Measurements from ENCODE around the gene COG8.

The COG8 gene

DNA sequence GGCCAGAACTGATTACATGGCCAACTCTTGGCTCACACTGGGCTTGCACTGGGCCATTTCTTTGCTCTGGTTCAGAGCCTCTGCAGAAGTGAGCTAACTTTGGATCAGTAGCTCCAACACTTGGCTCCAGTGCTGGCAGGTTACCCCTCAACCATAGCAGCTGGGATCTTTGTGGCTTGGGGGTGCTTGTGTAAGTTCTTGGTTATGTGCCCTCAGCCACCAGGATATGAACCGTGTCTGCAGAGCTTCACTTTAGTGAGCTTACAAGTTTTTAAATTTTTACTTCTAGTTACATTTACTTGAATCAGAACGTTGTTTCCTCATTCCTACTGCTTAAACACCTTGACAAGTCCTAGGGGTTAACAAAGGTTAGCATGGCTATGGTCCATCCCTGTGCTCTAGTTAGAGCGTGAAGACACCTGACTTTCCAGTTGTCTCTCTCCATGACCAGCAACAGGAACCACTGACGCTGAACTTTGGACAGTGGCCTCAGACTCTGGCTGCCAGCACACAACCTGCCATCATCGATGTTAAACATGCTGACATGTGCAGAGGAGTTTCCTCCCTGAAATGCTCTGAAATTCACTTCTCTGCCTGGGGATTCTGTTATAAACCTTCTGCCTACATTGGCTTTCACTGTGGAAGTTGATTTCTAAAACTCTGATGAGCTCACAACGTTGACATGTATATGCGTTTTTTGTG is 13.0 kb downstream of the COG8 start:
- TF ChIP-seq, protein P1, sequence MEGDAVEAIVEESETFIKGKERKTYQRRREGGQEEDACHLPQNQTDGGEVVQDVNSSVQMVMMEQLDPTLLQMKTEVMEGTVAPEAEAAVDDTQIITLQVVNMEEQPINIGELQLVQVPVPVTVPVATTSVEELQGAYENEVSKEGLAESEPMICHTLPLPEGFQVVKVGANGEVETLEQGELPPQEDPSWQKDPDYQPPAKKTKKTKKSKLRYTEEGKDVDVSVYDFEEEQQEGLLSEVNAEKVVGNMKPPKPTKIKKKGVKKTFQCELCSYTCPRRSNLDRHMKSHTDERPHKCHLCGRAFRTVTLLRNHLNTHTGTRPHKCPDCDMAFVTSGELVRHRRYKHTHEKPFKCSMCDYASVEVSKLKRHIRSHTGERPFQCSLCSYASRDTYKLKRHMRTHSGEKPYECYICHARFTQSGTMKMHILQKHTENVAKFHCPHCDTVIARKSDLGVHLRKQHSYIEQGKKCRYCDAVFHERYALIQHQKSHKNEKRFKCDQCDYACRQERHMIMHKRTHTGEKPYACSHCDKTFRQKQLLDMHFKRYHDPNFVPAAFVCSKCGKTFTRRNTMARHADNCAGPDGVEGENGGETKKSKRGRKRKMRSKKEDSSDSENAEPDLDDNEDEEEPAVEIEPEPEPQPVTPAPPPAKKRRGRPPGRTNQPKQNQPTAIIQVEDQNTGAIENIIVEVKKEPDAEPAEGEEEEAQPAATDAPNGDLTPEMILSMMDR (IDR thresholded peaks at IDR 0.05; ENCODE audit: low read depth, low read length, missing control alignments): no peak
- peak overlapping the region; percentile 86; the same call in 1 of the 2 replicates for H3K4me3 ChIP-seq (replicated peaks; ENCODE audit: low read depth, low read length)
- DNase-seq (ENCODE audit: extremely low read depth, low read depth): no peak

DNA sequence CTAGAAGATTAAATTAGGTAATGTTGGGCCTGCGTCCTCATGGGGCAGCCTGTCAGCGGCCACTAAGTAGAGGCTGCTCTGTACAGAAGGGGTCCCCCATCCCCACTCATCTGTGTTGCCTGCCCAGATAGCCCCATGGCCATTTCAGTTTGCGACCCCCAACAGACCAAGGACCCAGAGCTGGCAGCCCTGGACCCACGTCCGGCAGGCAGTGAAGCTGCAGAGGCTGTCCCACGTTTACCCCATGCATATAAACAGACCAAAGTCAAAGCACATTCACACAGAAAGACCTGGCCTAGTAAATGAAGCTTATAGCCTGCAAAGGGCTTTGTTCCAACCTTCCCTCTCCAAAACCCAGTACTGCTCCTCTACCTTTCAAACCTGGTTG is 13.6 kb downstream of the COG8 start:
- no peak overlapping the region for H3K4me3 ChIP-seq (replicated peaks; ENCODE audit: low read depth, low read length)
- TF ChIP-seq, protein P1 (IDR thresholded peaks at IDR 0.05; ENCODE audit: low read depth, low read length, missing control alignments): no peak
- no peak for DNase-seq (ENCODE audit: extremely low read depth, low read depth)

- DNase-seq (ENCODE audit: extremely low read depth, low read depth): no peak
- no peak overlapping the region for H3K4me3 ChIP-seq (replicated peaks; ENCODE audit: low read depth, low read length)
- TF ChIP-seq, protein P1 (IDR thresholded peaks at IDR 0.05; ENCODE audit: low read depth, low read length, missing control alignments): no peak
Measured at GRCh38 chr16:69324585-69325253, 14.6 kb downstream of the COG8 start.

DNA sequence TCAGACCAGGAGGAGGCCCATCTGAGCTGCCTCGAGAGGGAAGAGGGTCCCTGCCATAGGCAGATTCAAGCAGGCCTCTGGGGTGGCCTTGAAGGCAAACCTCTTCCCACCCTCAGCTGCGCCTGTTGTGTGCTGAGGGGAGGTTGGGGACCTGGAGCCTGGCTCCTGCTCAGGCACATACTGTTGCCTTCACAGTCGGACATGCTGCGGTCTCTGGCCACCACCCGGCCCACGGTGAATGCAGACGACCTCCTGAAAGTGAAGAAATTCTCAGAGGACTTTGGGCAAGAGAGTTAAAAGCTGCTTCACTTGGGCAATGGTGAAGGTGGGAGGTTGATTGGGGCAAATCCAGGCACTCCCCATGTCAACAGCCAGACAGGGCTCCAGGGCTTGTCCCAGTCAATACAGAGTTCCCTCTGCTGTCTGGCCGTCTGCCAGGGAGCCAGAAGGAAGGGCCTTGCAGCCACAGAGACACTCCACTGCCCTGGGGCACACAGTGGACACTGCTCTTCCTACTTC is 15.3 kb downstream of the COG8 start:
- no peak overlapping the region for H3K4me3 ChIP-seq (replicated peaks; ENCODE audit: low read depth, low read length)
- TF ChIP-seq, protein P1 (IDR thresholded peaks at IDR 0.05; ENCODE audit: low read depth, low read length, missing control alignments): no peak
- DNase-seq (ENCODE audit: extremely low read depth, low read depth): no peak

DNA sequence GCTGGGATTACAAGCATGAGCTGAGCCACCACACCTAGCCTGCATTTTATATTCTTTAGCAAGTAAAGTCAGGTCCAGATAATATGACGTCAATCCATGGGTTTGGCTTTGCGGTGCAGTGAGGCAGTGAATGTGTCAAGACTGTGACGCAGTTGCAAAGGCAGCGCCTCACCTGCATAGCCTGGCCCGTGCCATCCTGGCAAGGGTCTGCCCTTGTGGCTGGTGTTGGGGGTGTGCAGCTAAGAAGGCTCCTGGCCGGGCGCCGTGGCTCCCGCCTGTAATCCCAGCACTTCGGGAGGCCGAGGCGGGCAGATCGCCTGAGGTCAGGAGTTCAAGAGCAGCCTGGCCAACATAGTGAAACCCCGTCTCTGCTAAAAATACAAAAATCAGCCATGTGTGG is 15.9 kb downstream of the COG8 start:
- TF ChIP-seq, protein P1 (IDR thresholded peaks at IDR 0.05; ENCODE audit: low read depth, low read length, missing control alignments): no peak
- no peak overlapping the region for H3K4me3 ChIP-seq (replicated peaks; ENCODE audit: low read depth, low read length)
- no peak for DNase-seq (ENCODE audit: extremely low read depth, low read depth)

GRCh38 chr16:69322343-69322742 is 17.0 kb downstream of the COG8 start:
- no peak overlapping the region for H3K4me3 ChIP-seq (replicated peaks; ENCODE audit: low read depth, low read length)
- TF ChIP-seq, protein P1 (IDR thresholded peaks at IDR 0.05; ENCODE audit: low read depth, low read length, missing control alignments): no peak
- no peak for DNase-seq (ENCODE audit: extremely low read depth, low read depth)
